Endothelial cell of umbilical vein (primary cell): ENCODE data around the gene SAP130. TPM values are rescaled to one million over a fixed set of nuclear protein-coding genes. Genes with fewer than 3 reads are reported as not detected.

Experiments used
- BruUV-seq: library from RNA; stranded (reverse); fragments of 400-500 nt; replicated peaks from 2 replicates; lab custom pipeline; 2021; lab: Mats Ljungman, UMichigan
- CTCF ChIA-PET: fragments of 300-600, 350-600 bp; sonication (Branson Sonifier 250); formaldehyde crosslinking; loops from one replicate; lab custom pipeline; 2021; ENCODE audit warnings: antibody characterized with exemption, inconsistent platforms; lab: Charles Lee
- POLR2A ChIA-PET: fragments of 300-600, 350-600 bp; sonication (Branson Sonifier 250); formaldehyde crosslinking; loops from one replicate; lab custom pipeline; 2021; ENCODE audit warnings: antibody characterized with exemption, inconsistent platforms; lab: Charles Lee
- DNase-seq: peaks from one replicate; pipeline ENCODE4 v3.0.0-alpha.2; 2011; ENCODE audit warnings: low read depth, low spot score
- FAIRE-seq: peaks from 2 replicates; lab custom pipeline; 2011; peaks lifted over from hg19 to GRCh38; lab: Jason Lieb, UNC
- H2AFZ ChIP-seq: 2 replicates; pipeline ENCODE4 v1.6.0; 2012; ENCODE audit warnings: low read depth, low read length, control low read depth, inconsistent platforms
- H3K27ac ChIP-seq: 2 replicates; pipeline ENCODE4 v1.5.1; 2011; ENCODE audit warnings: low read depth, mild to moderate bottlenecking, control low read depth, low read length, moderate library complexity; ENCODE audit not compliant: insufficient read depth
- H3K27me3 ChIP-seq, 2 experiments: 2 replicates each; pipeline versions ENCODE4 v1.6.0 to v1.6.1; 2011; ENCODE audit warnings: low read length in 2 of 2, mixed read lengths in 1 of 2; ENCODE audit not compliant: control insufficient read depth in 2 of 2, insufficient read depth in 2 of 2
- H3K36me3 ChIP-seq, 2 experiments: 2 replicates in 1 of 2; 3 replicates in 1 of 2; pipeline ENCODE4 v1.5.1; 2011; ENCODE audit warnings: low read length in 2 of 2, mild to moderate bottlenecking in 1 of 2, moderate library complexity in 1 of 2; ENCODE audit not compliant: control insufficient read depth in 2 of 2, insufficient read depth in 2 of 2; ENCODE audit errors: extremely low read depth in 1 of 2
- H3K4me1 ChIP-seq: 3 replicates; pipeline ENCODE4 v1.5.1; 2011; ENCODE audit warnings: mild to moderate bottlenecking, low read length; ENCODE audit not compliant: control insufficient read depth, insufficient read depth; ENCODE audit errors: extremely low read depth
- H3K4me2 ChIP-seq: 2 replicates; pipeline ENCODE4 v1.6.1; 2011; ENCODE audit warnings: low read length, control low read depth, mixed read lengths; ENCODE audit not compliant: insufficient read depth
- H3K4me3 ChIP-seq, 3 experiments: fragments of 200-600 bp in 1 of 3; sonication (generic), shearing (Covaris generic) in 1 of 3; replicated peaks in 1 of 3; 2 replicates each; pipeline ENCODE4 v1.5.1; 2011 to 2016; ENCODE audit warnings: control low read depth in 3 of 3, low read length in 3 of 3, mild to moderate bottlenecking in 2 of 3, inconsistent platforms in 1 of 3, low read depth in 1 of 3, moderate library complexity in 1 of 3; ENCODE audit not compliant: insufficient read depth in 1 of 3
- H3K79me2 ChIP-seq: 2 replicates; pipeline ENCODE4 v1.6.0; 2012; ENCODE audit warnings: low read length, inconsistent platforms; ENCODE audit not compliant: control insufficient read depth, insufficient read depth
- H3K9ac ChIP-seq: replicated peaks from 2 replicates; pipeline ENCODE3; 2011; ENCODE audit warnings: low read length, control low read depth; ENCODE audit not compliant: insufficient read depth; ENCODE audit errors: extremely low read depth
- H3K9me1 ChIP-seq: replicated peaks from 3 replicates; pipeline ENCODE4 v1.6.0; 2011; ENCODE audit warnings: mild to moderate bottlenecking, low read length; ENCODE audit not compliant: control insufficient read depth, insufficient read depth; ENCODE audit errors: extremely low read depth
- H3K9me3 ChIP-seq: replicated peaks from 2 replicates; pipeline ENCODE4 v1.5.1; 2012; ENCODE audit warnings: low read length, inconsistent platforms; ENCODE audit not compliant: control insufficient read depth, insufficient read depth
- H4K20me1 ChIP-seq: replicated peaks from 2 replicates; pipeline ENCODE3; 2011; ENCODE audit warnings: mild to moderate bottlenecking, low read length; ENCODE audit not compliant: control insufficient read depth, insufficient read depth; ENCODE audit errors: extremely low read depth
- CTCF ChIP-seq, 2 donors: IDR thresholded peaks; 1 replicate in 1 of 2; 2 replicates in 1 of 2; pipeline ENCODE4 v1.5.1; 2011; ENCODE audit warnings: low read length in 2 of 2, mild to moderate bottlenecking in 2 of 2, moderate library complexity in 2 of 2, control low read depth in 1 of 2, inconsistent platforms in 1 of 2, low read depth in 1 of 2; ENCODE audit not compliant: insufficient read depth in 1 of 2; ENCODE audit errors: extremely low read depth in 1 of 2
- EZH2 ChIP-seq: IDR thresholded peaks from 2 replicates; pipeline ENCODE4 v1.6.1; 2012; ENCODE audit warnings: borderline replicate concordance, low read depth, mild to moderate bottlenecking, moderate library complexity, low read length, inconsistent platforms; ENCODE audit not compliant: severe bottlenecking
- FOS ChIP-seq: IDR thresholded peaks from 2 replicates; pipeline ENCODE4 v1.6.1; 2011; ENCODE audit warnings: mild to moderate bottlenecking, low read length, moderate library complexity, borderline replicate concordance; ENCODE audit not compliant: insufficient read depth
- GATA2 ChIP-seq: IDR thresholded peaks from 2 replicates; pipeline ENCODE4 v1.7.0; 2011; ENCODE audit warnings: low read depth, mild to moderate bottlenecking, moderate library complexity, mixed read lengths, low read length; ENCODE audit not compliant: insufficient read length, insufficient read depth
- JUN ChIP-seq: IDR thresholded peaks from 2 replicates; pipeline ENCODE4 v1.6.1; 2011; ENCODE audit warnings: borderline replicate concordance, low read depth; ENCODE audit not compliant: insufficient read length, insufficient read depth
- MYC ChIP-seq: IDR thresholded peaks from one replicate; pipeline ENCODE4 v1.6.1; 2011; ENCODE audit warnings: mild to moderate bottlenecking, low read depth, low read length
- POLR2A ChIP-seq: IDR thresholded peaks from 2 replicates; pipeline ENCODE4 v1.6.1; 2012; ENCODE audit warnings: low read depth, mild to moderate bottlenecking, control low read depth, low read length
- POLR2AphosphoS5 ChIP-seq: IDR thresholded peaks from 2 replicates; pipeline ENCODE4 v1.6.1; 2012; ENCODE audit warnings: low read depth, mild to moderate bottlenecking, control low read depth, low read length, moderate library complexity; ENCODE audit not compliant: insufficient read depth
- dilution Hi-C: fragments of 300-500 bp; cut with MboI; formaldehyde crosslinking; loops from one replicate; pipeline ENCODE4 v1.15.0; 2019; ENCODE audit warnings: low sequenced_read_pairs; ENCODE audit not compliant: extremely low pct_ligation_motif_present
- intact Hi-C: fragments of 100-400 bp; cut with micrococcal nuclease; formaldehyde crosslinking; loops from one replicate; pipeline ENCODE4 v1.10.0; 2022
- polyA plus RNA-seq, 4 experiments: library from polyadenylated mRNA; depleted of rRNA in 3 of 4; stranded (reverse) in 3 of 4; unstranded in 1 of 4; fragments of >200 nt; gene quantifications; 2 replicates each; pipeline versions ENCODE4 v1.2.1 to v1.2.3, GENCODE V29; 2011 to 2012; ENCODE audit warnings: missing spikeins in 1 of 4
- total RNA-seq: library from RNA; stranded (reverse); gene quantifications from 2 replicates; pipeline ENCODE4 v1.2.3, GENCODE V29; 2021
- TF ChIP-seq, protein P1 (sequence below): IDR thresholded peaks from 2 replicates; pipeline ENCODE4 v1.6.1; 2011; ENCODE audit not compliant: insufficient read depth, insufficient read length

SAP130 gene
- total and polyA plus RNA-seq, 2 donors (not counting 3 experiments of a cell fraction or from before 2014, with no cell fraction given): 26.8 to 34.3 TPM

GRCh38 chr2:128024816-128025215 lies 3.0 kb downstream of the SAP130 start:
- TF ChIP-seq MYC (no peak), EZH2 (no peak), POLR2AphosphoS5 (no peak), POLR2A (no peak), CTCF (IDR thresholded peaks at IDR 0.05; ENCODE audit: extremely low read depth in 1 of 2, insufficient read depth in 1 of 2, low read depth in 1 of 2, low read length in 2 of 2) (no peak), GATA2 (no peak), JUN (no peak), FOS (no peak)
- TF ChIP-seq, protein P1, sequence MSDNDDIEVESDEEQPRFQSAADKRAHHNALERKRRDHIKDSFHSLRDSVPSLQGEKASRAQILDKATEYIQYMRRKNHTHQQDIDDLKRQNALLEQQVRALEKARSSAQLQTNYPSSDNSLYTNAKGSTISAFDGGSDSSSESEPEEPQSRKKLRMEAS: no peak
- no peaks in the 10 kb centered on the region for H4K20me1 ChIP-seq
- no peaks in the 10 kb centered on the region for H3K27me3 ChIP-seq
- no peak overlapping the region for H3K9ac ChIP-seq
- dilution Hi-C loops (no loop called here), intact Hi-C loops (loop anchor here (5.0 kb wide), 2 partner anchors 142 to 143 kb away; no protein-coding TSS in a partner anchor)
- H3K9me3 ChIP-seq: no peaks in the 10 kb centered on the region
- H3K4me1 ChIP-seq: peaks cover 6% of the 10 kb centered on the region
- peaks cover 26% of the 10 kb centered on the region for H3K79me2 ChIP-seq
- no peaks in the 10 kb centered on the region for H3K9me1 ChIP-seq
- no peak overlapping the region for H2AFZ ChIP-seq
- no peak for DNase-seq
- POLR2A ChIA-PET: no interaction called here
- no peak overlapping the region for H3K27ac ChIP-seq
- CTCF ChIA-PET: no interaction called here
- FAIRE-seq: no peak
- H3K4me2 ChIP-seq: no peak overlapping the region
- H3K36me3 ChIP-seq: no peaks in the 10 kb centered on the region
- no peak overlapping the region for H3K4me3 ChIP-seq
- BruUV-seq: no TSS peak
